Activated naive CD4-positive, alpha-beta T cell treated with anti-CD3 and anti-CD28 coated beads, Interleukin-2, amount 50 U/mL, for 24 hours (primary cell): Measurements from ENCODE around the gene MGAT5.
A peak's percentile ranks its signal among the peaks of the same experiment; 100 is the strongest.

Experiments
- H3K27ac Mint-ChIP-seq: one replicate; pipeline ENCODE4 v1.8.0; 2021; ENCODE audit warnings: mild to moderate bottlenecking, mixed read lengths
- H3K27me3 Mint-ChIP-seq: one replicate; pipeline ENCODE4 v1.8.0; 2021; ENCODE audit warnings: mixed read lengths
- H3K36me3 Mint-ChIP-seq: one replicate; pipeline ENCODE4 v1.8.0; 2021; ENCODE audit warnings: mixed read lengths
- H3K4me1 Mint-ChIP-seq: one replicate; pipeline ENCODE4 v1.8.0; 2021; ENCODE audit warnings: mixed read lengths
- H3K4me3 Mint-ChIP-seq: one replicate; pipeline ENCODE4 v1.8.0; 2021; ENCODE audit warnings: mild to moderate bottlenecking, mixed read lengths
- H3K9me3 Mint-ChIP-seq: one replicate; pipeline ENCODE4 v1.8.0; 2021; ENCODE audit warnings: mixed read lengths

MGAT5 gene

DNA sequence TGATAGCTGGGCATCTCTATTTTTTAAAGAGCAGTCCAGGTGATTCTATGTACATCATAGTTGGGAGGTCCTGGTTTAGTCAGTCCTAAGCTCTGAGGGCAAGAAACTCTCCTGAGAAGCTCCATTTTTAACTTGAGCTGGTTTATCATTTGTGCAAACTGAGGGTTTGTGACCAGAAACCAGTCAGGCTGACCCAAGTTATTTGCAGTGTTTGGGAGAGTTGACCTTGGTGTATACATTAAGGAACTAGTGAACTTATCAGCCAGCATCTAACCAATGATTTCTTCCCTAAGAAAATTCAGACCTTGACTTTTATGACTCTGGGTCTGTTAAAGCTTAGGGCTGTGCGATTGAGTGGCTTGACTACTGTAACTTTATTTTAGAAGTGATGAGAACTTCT, 10.6 kb upstream of the MGAT5 start:
- H3K27me3 Mint-ChIP-seq, result no peaks in the 10 kb centered on the region
- peaks cover 3% of the 10 kb centered on the region for H3K36me3 Mint-ChIP-seq
- no peak overlapping the region for H3K27ac Mint-ChIP-seq
- no peaks in the 10 kb centered on the region for H3K9me3 Mint-ChIP-seq
- no peak overlapping the region for H3K4me3 Mint-ChIP-seq
- H3K4me1 Mint-ChIP-seq, result peaks cover 77% of the 10 kb centered on the region

- Mint-ChIP-seq H3K36me3 (peaks cover 3% of the 10 kb centered on the region), H3K27ac (no peak overlapping the region), H3K27me3 (no peaks in the 10 kb centered on the region), H3K4me1 (peaks cover 85% of the 10 kb centered on the region), H3K4me3 (peak overlapping the region; percentile 3), H3K9me3 (no peaks in the 10 kb centered on the region)
Measured at GRCh38 chr2:134244086-134244485, 9.8 kb upstream of the MGAT5 start.

GRCh38 chr2:134244587-134244986, 9.3 kb upstream of the MGAT5 start:
- Mint-ChIP-seq H3K4me3 (no peak overlapping the region), H3K27me3 (no peaks in the 10 kb centered on the region), H3K4me1 (peaks cover 85% of the 10 kb centered on the region), H3K9me3 (no peaks in the 10 kb centered on the region), H3K36me3 (peaks cover under 1% of the 10 kb centered on the region), H3K27ac (peak overlapping the region; percentile 43)

GRCh38 chr2:134245340-134245984, 8.4 kb upstream of the MGAT5 start:
- Mint-ChIP-seq H3K27ac (peak overlapping the region; percentile 48), H3K4me3 (no peak overlapping the region), H3K27me3 (no peaks in the 10 kb centered on the region), H3K36me3 (no peaks in the 10 kb centered on the region), H3K4me1 (peaks cover 85% of the 10 kb centered on the region), H3K9me3 (no peaks in the 10 kb centered on the region)

DNA sequence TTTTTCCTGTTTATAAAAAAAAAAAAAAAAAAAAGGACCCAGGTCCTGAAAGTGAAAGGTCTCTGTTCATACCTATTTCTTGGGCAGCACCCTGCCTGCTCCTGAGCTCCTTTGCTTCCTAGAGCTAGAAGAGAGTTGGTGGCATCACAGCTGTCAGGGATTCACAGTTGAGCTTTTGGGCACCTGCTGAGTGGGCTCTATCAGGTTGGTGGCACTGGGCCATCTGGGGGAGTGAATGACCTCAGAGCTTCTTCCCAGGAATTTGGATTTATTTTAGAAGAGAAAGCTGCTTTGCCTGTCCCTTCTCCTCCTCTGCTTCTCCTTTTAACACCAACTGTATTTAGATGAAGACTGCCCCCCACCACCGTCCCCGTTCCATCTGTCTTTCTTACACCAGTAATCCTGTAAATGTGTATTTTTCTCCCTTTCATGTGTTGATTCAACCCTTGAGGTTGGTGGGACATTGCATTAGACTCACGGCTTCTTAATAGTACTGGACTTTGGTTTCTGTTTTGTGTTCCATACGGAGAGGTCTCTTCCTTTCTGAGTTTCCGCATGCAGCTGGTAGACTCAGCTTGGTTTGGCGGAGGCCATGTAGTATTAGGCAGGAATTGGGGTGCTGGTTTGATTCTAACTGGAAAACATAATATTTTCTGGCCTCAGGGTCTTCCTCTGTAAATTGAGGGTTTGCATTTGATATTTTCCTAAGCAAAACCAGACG, 7.6 kb upstream of the MGAT5 start:
- Mint-ChIP-seq H3K36me3 (peaks cover 2% of the 10 kb centered on the region), H3K27ac (peak overlapping the region; percentile 38), H3K4me1 (peaks cover 88% of the 10 kb centered on the region), H3K9me3 (no peaks in the 10 kb centered on the region), H3K4me3 (no peak overlapping the region), H3K27me3 (no peaks in the 10 kb centered on the region)

DNA sequence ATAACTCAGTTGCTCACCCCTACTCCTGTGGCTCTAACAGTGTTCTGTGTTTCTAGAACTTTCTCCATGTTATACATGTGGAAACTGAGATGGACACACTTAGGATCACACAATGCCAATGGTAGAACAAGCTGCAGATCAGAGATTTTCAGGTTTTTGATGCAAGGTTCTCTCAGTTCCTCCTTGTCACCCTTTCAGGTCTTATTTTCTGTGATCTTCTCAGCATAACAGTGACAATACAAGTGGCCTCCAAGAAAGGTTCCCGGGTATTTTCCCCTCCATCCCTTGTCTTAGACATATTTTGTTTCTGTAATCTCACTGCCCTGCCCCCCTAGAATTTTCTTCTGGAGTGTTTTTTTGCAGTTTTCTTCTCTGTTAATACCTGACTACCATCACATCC, 6.2 kb upstream of the MGAT5 start:
- no peaks in the 10 kb centered on the region for H3K9me3 Mint-ChIP-seq

GRCh38 chr2:134248913-134249312, 5.0 kb upstream of the MGAT5 start:
- H3K27ac Mint-ChIP-seq, result no peak overlapping the region
- H3K9me3 Mint-ChIP-seq, result no peaks in the 10 kb centered on the region
- H3K4me1 Mint-ChIP-seq, result peaks cover 93% of the 10 kb centered on the region
- peaks cover 7% of the 10 kb centered on the region for H3K36me3 Mint-ChIP-seq
- no peak overlapping the region for H3K4me3 Mint-ChIP-seq
- no peaks in the 10 kb centered on the region for H3K27me3 Mint-ChIP-seq

More for the DNA sequence above, 6.2 kb upstream of the MGAT5 start:
- Mint-ChIP-seq H3K27me3 (no peaks in the 10 kb centered on the region), H3K36me3 (peaks cover 5% of the 10 kb centered on the region), H3K4me3 (no peak overlapping the region), H3K27ac (no peak overlapping the region), H3K4me1 (peaks cover 90% of the 10 kb centered on the region)

DNA sequence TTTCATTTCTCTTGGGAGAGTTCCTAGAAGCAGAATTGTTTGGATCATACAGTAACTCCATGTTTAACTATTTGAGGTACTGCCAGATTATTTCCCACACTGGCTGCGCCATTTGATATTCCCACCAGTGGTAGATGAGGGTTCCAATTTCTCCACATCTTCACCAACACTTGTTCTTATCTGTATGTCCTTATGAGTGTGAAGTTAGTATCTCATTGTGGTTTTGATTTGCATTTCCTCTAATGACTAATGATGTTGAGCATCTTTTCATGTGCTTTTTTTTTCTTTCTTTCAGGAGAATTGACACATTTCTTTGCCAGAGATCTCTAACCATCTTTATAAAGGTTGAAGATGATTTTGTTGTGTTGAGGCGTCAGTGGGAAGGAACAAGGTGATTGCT, 4.1 kb upstream of the MGAT5 start:
- H3K36me3 Mint-ChIP-seq, result peaks cover 11% of the 10 kb centered on the region
- peaks cover 91% of the 10 kb centered on the region for H3K4me1 Mint-ChIP-seq
- peak overlapping the region; percentile 63 for H3K27ac Mint-ChIP-seq
- no peaks in the 10 kb centered on the region for H3K27me3 Mint-ChIP-seq
- H3K4me3 Mint-ChIP-seq, result peak overlapping the region; percentile 6
- H3K9me3 Mint-ChIP-seq, result no peaks in the 10 kb centered on the region

GRCh38 chr2:134250840-134251461, 2.9 kb upstream of the MGAT5 start:
- Mint-ChIP-seq H3K27me3 (no peaks in the 10 kb centered on the region), H3K4me3 (peak overlapping the region; percentile 19), H3K4me1 (peaks cover 89% of the 10 kb centered on the region), H3K9me3 (no peaks in the 10 kb centered on the region), H3K27ac (peak overlapping the region; percentile 84), H3K36me3 (peaks cover 15% of the 10 kb centered on the region)

DNA sequence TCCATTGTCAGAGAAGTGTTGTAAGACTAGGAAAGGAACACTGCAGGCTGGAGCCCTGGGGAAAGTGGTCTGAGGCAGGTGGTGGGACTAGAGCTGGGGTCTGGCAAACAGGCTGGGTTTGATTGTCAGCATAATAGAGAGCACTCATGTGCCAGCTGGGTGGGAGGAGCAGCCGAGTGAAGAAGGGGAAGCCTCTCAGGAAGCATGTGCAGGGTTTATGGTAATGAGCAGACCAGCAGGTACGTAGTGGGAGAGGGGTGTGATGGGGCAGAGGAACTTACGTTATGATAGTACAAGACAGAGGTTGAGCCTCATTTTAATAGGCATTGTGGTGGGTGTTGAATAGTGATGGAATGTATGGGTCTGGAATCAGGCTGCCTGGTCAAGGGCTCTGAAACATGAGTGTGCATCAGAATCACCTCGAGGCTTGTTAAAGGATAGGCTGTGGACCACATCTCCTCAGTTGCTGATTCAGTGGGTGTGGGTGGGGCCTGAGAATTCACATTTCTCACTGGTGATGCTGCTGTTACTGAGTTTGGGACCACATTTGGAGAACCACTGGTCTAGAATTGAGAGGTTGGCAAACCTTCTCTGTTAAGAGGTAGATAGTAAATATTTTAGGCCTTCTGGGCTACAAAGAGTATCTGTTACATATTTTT, 1.7 kb upstream of the MGAT5 start:
- peaks cover 90% of the 10 kb centered on the region for H3K4me1 Mint-ChIP-seq
- peak overlapping the region; percentile 63 for H3K27ac Mint-ChIP-seq
- H3K9me3 Mint-ChIP-seq, result no peaks in the 10 kb centered on the region
- no peak overlapping the region for H3K4me3 Mint-ChIP-seq
- H3K36me3 Mint-ChIP-seq, result peaks cover 15% of the 10 kb centered on the region
- H3K27me3 Mint-ChIP-seq, result no peaks in the 10 kb centered on the region

DNA sequence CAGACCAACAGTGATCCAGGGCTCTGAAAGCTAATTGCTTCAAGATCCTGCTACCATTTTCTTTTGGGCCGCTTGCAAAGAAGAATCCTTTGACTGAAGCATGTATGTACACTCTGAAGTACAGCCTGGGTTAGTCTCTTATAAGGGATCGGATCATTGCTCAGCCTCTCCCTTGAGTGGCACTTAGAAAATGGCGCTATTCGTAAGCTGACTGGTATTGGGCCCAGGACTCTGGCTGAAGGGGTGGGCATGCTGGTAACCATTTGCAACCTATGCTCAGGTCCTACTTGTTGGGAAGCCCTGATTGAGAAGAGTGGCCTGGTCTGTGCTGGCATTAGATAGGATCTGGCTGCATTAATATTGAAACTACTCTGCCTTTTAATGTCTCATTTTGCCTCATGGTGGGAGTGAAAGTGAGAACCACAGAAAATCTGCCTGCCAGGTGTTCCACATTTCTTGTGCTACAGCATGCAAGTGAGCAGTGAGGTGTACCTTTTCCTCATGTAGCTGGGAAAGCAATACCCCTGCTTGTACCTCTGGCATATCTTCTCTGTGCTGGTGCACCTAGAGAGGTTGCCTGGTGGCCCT, 661 bp upstream of the MGAT5 start:
- peaks cover 90% of the 10 kb centered on the region for H3K4me1 Mint-ChIP-seq
- peaks cover 15% of the 10 kb centered on the region for H3K36me3 Mint-ChIP-seq
- no peak overlapping the region for H3K27ac Mint-ChIP-seq
- no peak overlapping the region for H3K4me3 Mint-ChIP-seq
- no peaks in the 10 kb centered on the region for H3K9me3 Mint-ChIP-seq
- no peaks in the 10 kb centered on the region for H3K27me3 Mint-ChIP-seq

DNA sequence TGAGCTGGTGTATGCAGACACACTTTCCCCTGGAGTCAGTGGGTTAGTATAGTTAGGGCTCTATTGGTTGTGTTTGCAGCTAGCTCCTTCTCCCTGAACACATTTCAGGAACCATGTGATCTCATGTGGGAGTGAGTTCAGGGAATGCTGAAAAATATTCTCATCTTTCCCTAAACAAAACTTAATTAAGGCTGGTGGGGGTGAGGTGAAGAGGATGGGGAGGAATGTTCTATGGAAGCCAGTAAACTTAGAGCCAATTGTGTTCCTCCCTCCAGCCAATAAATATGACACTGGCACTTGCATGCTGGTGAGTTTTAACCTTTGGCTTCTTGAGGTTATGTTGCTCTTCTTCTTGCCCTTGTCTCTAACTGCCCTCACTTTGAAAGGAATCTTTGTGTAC, 952 bp downstream of the MGAT5 start:
- Mint-ChIP-seq H3K4me1 (peaks cover 90% of the 10 kb centered on the region), H3K4me3 (no peak overlapping the region), H3K9me3 (no peaks in the 10 kb centered on the region), H3K36me3 (peaks cover 15% of the 10 kb centered on the region), H3K27ac (no peak overlapping the region), H3K27me3 (no peaks in the 10 kb centered on the region)

DNA sequence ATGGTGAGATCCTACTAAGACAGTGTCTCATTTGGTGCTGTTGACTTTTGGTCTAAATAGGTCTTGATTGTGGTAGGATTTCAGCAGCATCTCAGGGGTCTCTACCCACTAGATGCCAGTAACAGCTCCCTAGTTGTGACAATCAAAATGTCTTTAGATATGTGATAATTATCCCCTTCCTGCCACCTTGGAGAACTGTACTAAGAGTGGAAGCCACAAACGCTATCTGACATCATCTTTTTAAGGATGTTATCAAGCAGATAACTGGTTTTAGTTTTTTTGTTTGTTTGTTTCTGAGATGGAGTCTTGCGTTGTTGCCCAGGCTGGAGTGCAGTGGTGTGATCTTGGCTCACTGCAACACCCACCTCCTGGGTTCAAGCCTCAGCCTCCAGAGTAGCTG, 3.1 kb downstream of the MGAT5 start:
- H3K4me3 Mint-ChIP-seq, result no peak overlapping the region
- peaks cover 16% of the 10 kb centered on the region for H3K36me3 Mint-ChIP-seq
- no peaks in the 10 kb centered on the region for H3K27me3 Mint-ChIP-seq

GRCh38 chr2:134257509-134257908, 3.6 kb downstream of the MGAT5 start:
- Mint-ChIP-seq H3K4me3 (no peak overlapping the region), H3K27ac (no peak overlapping the region)

More for the DNA sequence above, 3.1 kb downstream of the MGAT5 start:
- Mint-ChIP-seq H3K27ac (peak overlapping the region; percentile 35), H3K4me1 (peaks cover 93% of the 10 kb centered on the region), H3K9me3 (no peaks in the 10 kb centered on the region)

GRCh38 chr2:134257965-134258683, 4.3 kb downstream of the MGAT5 start:
- Mint-ChIP-seq H3K36me3 (peaks cover 14% of the 10 kb centered on the region), H3K4me1 (peaks cover 94% of the 10 kb centered on the region), H3K27me3 (no peaks in the 10 kb centered on the region), H3K4me3 (peak overlapping the region; percentile 23), H3K9me3 (no peaks in the 10 kb centered on the region), H3K27ac (peak overlapping the region; percentile 88)

More at GRCh38 chr2:134257509-134257908, 3.6 kb downstream of the MGAT5 start:
- H3K4me1 Mint-ChIP-seq, result peaks cover 93% of the 10 kb centered on the region
- H3K27me3 Mint-ChIP-seq, result no peaks in the 10 kb centered on the region
- no peaks in the 10 kb centered on the region for H3K9me3 Mint-ChIP-seq
- H3K36me3 Mint-ChIP-seq, result peaks cover 14% of the 10 kb centered on the region
